Neural progenitor cell (in vitro differentiated cells): ENCODE measurements around the gene NKX2-2. TPM values are rescaled to one million over a fixed set of nuclear protein-coding genes. Genes with fewer than 3 reads are reported as not detected.
A peak's percentile ranks its signal among the peaks of the same experiment; 100 is the strongest.

Experiments used
- DNase-seq: peaks from one replicate; pipeline ENCODE4 v3.0.0-alpha.2; 2016; ENCODE audit warnings: low spot score
- H2AFZ ChIP-seq: fragments of 200-600 bp; sonication (generic); replicated peaks from 2 replicates; pipeline ENCODE4 v1.6.1; 2016; ENCODE audit warnings: antibody characterized with exemption
- H3F3A ChIP-seq: fragments of 200-600 bp; sonication (generic); 2 replicates; pipeline ENCODE4 v1.6.1; 2016; ENCODE audit warnings: antibody characterized with exemption, low read depth
- H3K27ac ChIP-seq: fragments of 200-600 bp; sonication (generic); 2 replicates; pipeline ENCODE4 v1.5.1; 2016; ENCODE audit warnings: mild to moderate bottlenecking
- H3K27me3 ChIP-seq: fragments of 200-600 bp; sonication (generic); 2 replicates; pipeline ENCODE4 v1.6.1; 2016; ENCODE audit warnings: mild to moderate bottlenecking, moderate library complexity
- H3K36me3 ChIP-seq: fragments of 200-600 bp; sonication (generic); 2 replicates; pipeline ENCODE4 v1.5.1; 2016
- H3K4me1 ChIP-seq: fragments of 200-600 bp; sonication (generic); 2 replicates; pipeline ENCODE4 v1.6.1; 2016; ENCODE audit warnings: mixed run types
- H3K4me2 ChIP-seq: fragments of 200-600 bp; sonication (generic); 2 replicates; pipeline ENCODE4 v1.6.1; 2016
- H3K4me3 ChIP-seq: fragments of 200-600 bp; sonication (generic); 2 replicates; pipeline ENCODE4 v1.5.1; 2016
- H3K79me2 ChIP-seq: fragments of 200-600 bp; sonication (generic); 2 replicates; pipeline ENCODE4 v1.6.1; 2016; ENCODE audit warnings: low read depth
- H3K9ac ChIP-seq: fragments of 200-600 bp; sonication (generic); 2 replicates; pipeline ENCODE4 v1.6.1; 2016
- H3K9me3 ChIP-seq: fragments of 200-600 bp; sonication (generic); 2 replicates; pipeline ENCODE4 v1.5.1; 2016; ENCODE audit warnings: low read depth
- H4K20me1 ChIP-seq: fragments of 200-600 bp; sonication (generic); 2 replicates; pipeline ENCODE4 v1.6.1; 2016; ENCODE audit warnings: low read depth
- H3K27ac Mint-ChIP-seq: 3 replicates; pipeline ENCODE4 v1.8.0; 2021; ENCODE audit warnings: mixed read lengths
- H3K27me3 Mint-ChIP-seq: 2 replicates; pipeline ENCODE4 v1.8.0; 2022; ENCODE audit warnings: low read depth, mild to moderate bottlenecking, inconsistent platforms, moderate library complexity, mixed read lengths; ENCODE audit not compliant: insufficient read depth
- H3K36me3 Mint-ChIP-seq: 3 replicates; pipeline ENCODE4 v1.8.0; 2021; ENCODE audit warnings: mixed read lengths
- H3K4me1 Mint-ChIP-seq: 3 replicates; pipeline ENCODE4 v1.8.0; 2021; ENCODE audit warnings: mixed read lengths
- H3K4me3 Mint-ChIP-seq: 3 replicates; pipeline ENCODE4 v1.8.0; 2021; ENCODE audit warnings: mild to moderate bottlenecking, moderate library complexity, mixed read lengths
- H3K9me3 Mint-ChIP-seq: 3 replicates; pipeline ENCODE4 v1.8.0; 2020; ENCODE audit warnings: mixed read lengths
- EZH2 ChIP-seq: fragments of 200-600 bp; sonication (generic); IDR thresholded peaks from 2 replicates; pipeline ENCODE4 v1.6.1; 2017; ENCODE audit warnings: antibody characterized with exemption, mild to moderate bottlenecking, moderate library complexity
- EZH2phosphoT487 ChIP-seq: fragments of 200-600 bp; sonication (generic); IDR thresholded peaks from 2 replicates; pipeline ENCODE4 v1.6.1; 2017; ENCODE audit warnings: antibody characterized with exemption
- total RNA-seq: library from RNA; depleted of rRNA; stranded (reverse); fragments of >200 nt; gene quantifications from 2 replicates; pipeline ENCODE4 v1.2.3, GENCODE V29; 2015; ENCODE audit warnings: low replicate concordance
- TF ChIP-seq, protein P1 (sequence below): fragments of 200-600 bp; sonication (generic); IDR thresholded peaks from 2 replicates; pipeline ENCODE4 v1.5.1; 2017; ENCODE audit warnings: antibody characterized with exemption, mild to moderate bottlenecking

NKX2-2 gene
- total RNA-seq, 1 donor from 2014 or later: not detected

DNA sequence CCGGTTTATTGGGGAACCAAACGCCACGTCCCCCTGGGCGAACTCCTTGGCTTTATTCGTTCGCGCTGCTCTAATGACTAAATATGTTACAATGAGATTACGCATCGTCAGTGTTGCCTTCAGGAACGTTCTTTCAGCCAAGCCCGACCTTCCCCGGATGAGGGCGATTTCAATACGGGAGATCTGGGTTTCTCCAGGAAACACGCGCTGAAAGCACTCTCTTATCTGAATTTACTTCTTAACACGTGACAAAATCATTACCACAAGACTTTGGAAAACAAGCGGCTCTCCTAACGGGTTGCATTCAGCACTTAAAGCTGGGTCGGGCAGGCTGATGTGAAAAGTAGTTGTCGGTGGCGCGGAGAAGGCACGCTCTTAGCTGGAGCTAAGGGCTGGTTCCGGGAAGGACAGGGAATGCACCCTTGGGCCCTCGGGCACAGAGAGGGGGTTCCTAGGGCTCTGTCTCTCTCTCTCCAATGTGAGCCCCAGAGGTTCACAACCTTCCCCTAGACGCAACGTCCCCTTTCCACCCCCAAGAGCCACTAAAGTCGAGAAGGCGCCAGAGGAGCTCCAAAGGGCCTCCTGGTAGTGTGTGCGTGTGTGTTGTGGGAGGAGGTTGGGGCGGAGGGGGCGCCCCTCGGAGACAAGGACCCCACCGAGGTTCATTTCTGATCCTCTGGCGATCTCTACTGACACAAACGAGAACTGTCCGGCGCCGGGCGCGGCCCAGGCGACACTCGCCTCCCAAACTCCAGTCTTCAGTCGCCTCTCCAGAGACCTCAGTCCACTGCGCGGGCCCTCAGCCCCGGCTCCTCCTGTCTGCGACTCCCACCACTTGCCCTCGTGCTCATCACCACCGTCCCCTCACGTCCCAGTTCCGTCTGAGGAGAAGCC is 7.1 kb upstream of the NKX2-2 start:
- Histone ChIP-seq H3F3A (peaks cover 24% of the 10 kb centered on the region), H3K9me3 (no peaks in the 10 kb centered on the region), H3K4me1 (peaks cover 49% of the 10 kb centered on the region), H3K27me3 (peaks cover 100% of the 10 kb centered on the region), H3K79me2 (no peaks in the 10 kb centered on the region), H3K27ac (no peak overlapping the region), H4K20me1 (peaks cover 88% of the 10 kb centered on the region), H3K36me3 (no peaks in the 10 kb centered on the region), H3K4me3 (peak overlapping the region; percentile 52), H3K4me2 (peak overlapping the region; percentile 76), H2AFZ (peak overlapping the region; percentile 2), H3K9ac (no peak overlapping the region)
- H3K4me3 Mint-ChIP-seq: peak overlapping the region; percentile 50
- peaks cover 5% of the 10 kb centered on the region for H3K9me3 Mint-ChIP-seq
- H3K27me3 Mint-ChIP-seq: peaks cover 87% of the 10 kb centered on the region
- peak; percentile 88 for DNase-seq
- no peak overlapping the region for H3K27ac Mint-ChIP-seq
- H3K4me1 Mint-ChIP-seq: peaks cover 23% of the 10 kb centered on the region
- no peaks in the 10 kb centered on the region for H3K36me3 Mint-ChIP-seq
- TF ChIP-seq, protein P1, sequence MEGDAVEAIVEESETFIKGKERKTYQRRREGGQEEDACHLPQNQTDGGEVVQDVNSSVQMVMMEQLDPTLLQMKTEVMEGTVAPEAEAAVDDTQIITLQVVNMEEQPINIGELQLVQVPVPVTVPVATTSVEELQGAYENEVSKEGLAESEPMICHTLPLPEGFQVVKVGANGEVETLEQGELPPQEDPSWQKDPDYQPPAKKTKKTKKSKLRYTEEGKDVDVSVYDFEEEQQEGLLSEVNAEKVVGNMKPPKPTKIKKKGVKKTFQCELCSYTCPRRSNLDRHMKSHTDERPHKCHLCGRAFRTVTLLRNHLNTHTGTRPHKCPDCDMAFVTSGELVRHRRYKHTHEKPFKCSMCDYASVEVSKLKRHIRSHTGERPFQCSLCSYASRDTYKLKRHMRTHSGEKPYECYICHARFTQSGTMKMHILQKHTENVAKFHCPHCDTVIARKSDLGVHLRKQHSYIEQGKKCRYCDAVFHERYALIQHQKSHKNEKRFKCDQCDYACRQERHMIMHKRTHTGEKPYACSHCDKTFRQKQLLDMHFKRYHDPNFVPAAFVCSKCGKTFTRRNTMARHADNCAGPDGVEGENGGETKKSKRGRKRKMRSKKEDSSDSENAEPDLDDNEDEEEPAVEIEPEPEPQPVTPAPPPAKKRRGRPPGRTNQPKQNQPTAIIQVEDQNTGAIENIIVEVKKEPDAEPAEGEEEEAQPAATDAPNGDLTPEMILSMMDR: peak; percentile 70
- TF ChIP-seq EZH2 (no peak), EZH2phosphoT487 (peak; percentile 12)

DNA sequence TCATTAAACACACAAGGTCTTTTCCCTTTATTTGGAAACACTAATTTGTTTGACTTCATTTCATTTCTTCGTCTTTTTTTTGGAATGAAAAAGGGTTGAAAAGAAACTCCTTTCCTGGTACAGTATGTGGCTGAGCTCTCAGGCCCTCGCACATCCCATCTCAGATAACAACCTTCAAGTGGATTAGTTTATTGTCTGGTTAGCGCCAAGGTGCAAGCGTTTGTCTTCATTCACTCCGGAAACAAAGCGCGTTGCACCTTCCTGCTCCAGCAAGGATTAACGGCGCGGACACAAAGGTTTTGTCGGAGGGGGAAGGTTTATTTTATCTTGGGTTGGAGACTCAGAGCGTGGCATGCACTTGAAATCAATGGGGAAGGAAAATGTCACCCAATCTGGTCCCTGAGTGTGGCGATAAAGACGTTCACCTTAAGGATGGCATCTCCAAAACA is 5.3 kb upstream of the NKX2-2 start:
- no peaks in the 10 kb centered on the region for H3K9me3 ChIP-seq
- DNase-seq: peak; percentile 78
- peaks cover 31% of the 10 kb centered on the region for H3K4me1 Mint-ChIP-seq
- no peak overlapping the region for H3K4me2 ChIP-seq
- H4K20me1 ChIP-seq: peaks cover 99% of the 10 kb centered on the region
- H3K27ac ChIP-seq: no peak overlapping the region
- H3K4me3 Mint-ChIP-seq: no peak overlapping the region
- H2AFZ ChIP-seq: no peak overlapping the region
- H3K9me3 Mint-ChIP-seq: peaks cover 5% of the 10 kb centered on the region
- H3K27me3 Mint-ChIP-seq: peaks cover 80% of the 10 kb centered on the region
- H3K36me3 Mint-ChIP-seq: no peaks in the 10 kb centered on the region
- no peaks in the 10 kb centered on the region for H3K79me2 ChIP-seq
- no peak overlapping the region for H3K27ac Mint-ChIP-seq
- peaks cover 42% of the 10 kb centered on the region for H3F3A ChIP-seq
- H3K36me3 ChIP-seq: no peaks in the 10 kb centered on the region
- H3K4me3 ChIP-seq: no peak overlapping the region
- H3K27me3 ChIP-seq: peaks cover 100% of the 10 kb centered on the region
- TF ChIP-seq EZH2: peak; percentile 6
- peak; percentile 62 for TF ChIP-seq EZH2phosphoT487
- TF ChIP-seq, protein P1: no peak
- no peak overlapping the region for H3K9ac ChIP-seq
- peaks cover 66% of the 10 kb centered on the region for H3K4me1 ChIP-seq

DNA sequence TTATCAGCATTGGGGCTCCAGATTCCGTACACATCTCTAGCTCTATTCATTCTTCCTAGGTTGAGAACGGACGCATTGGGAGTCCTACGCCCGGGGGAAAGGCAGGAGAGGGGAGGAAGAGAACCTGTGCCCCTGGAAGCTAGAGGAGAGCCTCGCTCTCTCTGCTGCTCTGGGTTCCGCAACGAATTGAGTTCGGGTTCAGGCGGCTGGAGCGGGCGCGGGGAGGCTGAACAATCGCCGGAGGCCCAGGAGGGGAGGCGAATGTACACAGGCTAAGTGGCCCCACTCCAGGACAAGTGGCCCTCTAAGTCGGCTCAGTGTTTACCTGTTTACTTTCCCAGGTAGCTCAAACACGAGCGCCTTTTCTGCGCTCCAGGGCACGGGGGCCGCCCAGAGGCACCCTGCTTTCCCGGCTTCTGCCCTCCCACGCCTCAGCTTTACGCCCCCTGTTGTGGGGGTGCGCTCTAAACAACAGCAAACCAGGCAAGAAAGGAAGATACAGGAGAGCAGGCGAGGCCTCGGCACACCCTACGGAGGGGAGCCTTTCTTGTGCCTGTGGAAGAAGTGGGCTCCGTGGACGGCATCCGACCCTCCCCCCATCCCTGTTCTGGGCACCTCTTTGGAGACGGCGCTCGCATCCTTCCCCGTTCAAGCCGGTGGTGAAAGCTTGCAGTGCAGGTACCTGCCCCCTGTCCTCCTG is 4.6 kb upstream of the NKX2-2 start:
- no peak overlapping the region for H3K27ac Mint-ChIP-seq
- no peaks in the 10 kb centered on the region for H3K79me2 ChIP-seq
- peak; percentile 13 for DNase-seq
- H2AFZ ChIP-seq: no peak overlapping the region
- peaks cover 73% of the 10 kb centered on the region for H3K4me1 ChIP-seq
- peaks cover 99% of the 10 kb centered on the region for H4K20me1 ChIP-seq
- no peak overlapping the region for H3K27ac ChIP-seq
- H3K4me3 ChIP-seq: no peak overlapping the region
- peaks cover 78% of the 10 kb centered on the region for H3K27me3 Mint-ChIP-seq
- H3K27me3 ChIP-seq: peaks cover 100% of the 10 kb centered on the region
- TF ChIP-seq, protein P1: no peak
- TF ChIP-seq EZH2: peak; percentile 62
- peak; percentile 71 for TF ChIP-seq EZH2phosphoT487
- H3K9ac ChIP-seq: no peak overlapping the region
- no peaks in the 10 kb centered on the region for H3K9me3 ChIP-seq
- H3K9me3 Mint-ChIP-seq: peaks cover 5% of the 10 kb centered on the region
- H3K36me3 Mint-ChIP-seq: no peaks in the 10 kb centered on the region
- H3K4me3 Mint-ChIP-seq: no peak overlapping the region
- H3F3A ChIP-seq: peaks cover 48% of the 10 kb centered on the region
- H3K36me3 ChIP-seq: no peaks in the 10 kb centered on the region
- H3K4me2 ChIP-seq: no peak overlapping the region
- peaks cover 32% of the 10 kb centered on the region for H3K4me1 Mint-ChIP-seq
